ENCODE data around the gene ATP5ME. TPM values are rescaled to one million over a fixed set of nuclear protein-coding genes. Genes with fewer than 3 reads are reported as not detected.

ATP5ME gene
- total RNA-seq, 1 experiment from 2014 or later, result 425 TPM

DNA sequence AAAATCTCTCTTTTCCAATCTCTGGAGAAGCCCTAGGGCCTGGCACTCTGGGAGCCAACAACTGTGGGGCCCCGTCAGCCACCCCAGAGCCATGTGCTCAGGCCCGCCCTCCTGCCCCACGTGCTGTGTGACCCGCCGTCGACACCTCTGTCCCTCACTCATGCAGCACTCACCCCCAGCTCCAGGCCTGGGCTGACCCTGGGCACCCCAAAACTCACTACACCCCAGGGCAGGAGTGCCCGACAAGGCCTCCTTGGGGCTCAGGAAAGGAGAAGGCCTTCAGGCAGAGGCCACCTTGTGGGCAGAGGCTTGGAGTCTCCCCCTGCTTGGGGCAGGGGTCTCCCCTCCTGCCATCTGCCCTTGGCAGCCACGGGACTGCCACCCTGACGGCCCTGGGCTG, 6.0 kb upstream of the ATP5ME start:
- no peak overlapping the region for H4K91ac ChIP-seq (ENCODE audit: insufficient read length, low read depth, low read length)
- TF ChIP-seq, protein P1, sequence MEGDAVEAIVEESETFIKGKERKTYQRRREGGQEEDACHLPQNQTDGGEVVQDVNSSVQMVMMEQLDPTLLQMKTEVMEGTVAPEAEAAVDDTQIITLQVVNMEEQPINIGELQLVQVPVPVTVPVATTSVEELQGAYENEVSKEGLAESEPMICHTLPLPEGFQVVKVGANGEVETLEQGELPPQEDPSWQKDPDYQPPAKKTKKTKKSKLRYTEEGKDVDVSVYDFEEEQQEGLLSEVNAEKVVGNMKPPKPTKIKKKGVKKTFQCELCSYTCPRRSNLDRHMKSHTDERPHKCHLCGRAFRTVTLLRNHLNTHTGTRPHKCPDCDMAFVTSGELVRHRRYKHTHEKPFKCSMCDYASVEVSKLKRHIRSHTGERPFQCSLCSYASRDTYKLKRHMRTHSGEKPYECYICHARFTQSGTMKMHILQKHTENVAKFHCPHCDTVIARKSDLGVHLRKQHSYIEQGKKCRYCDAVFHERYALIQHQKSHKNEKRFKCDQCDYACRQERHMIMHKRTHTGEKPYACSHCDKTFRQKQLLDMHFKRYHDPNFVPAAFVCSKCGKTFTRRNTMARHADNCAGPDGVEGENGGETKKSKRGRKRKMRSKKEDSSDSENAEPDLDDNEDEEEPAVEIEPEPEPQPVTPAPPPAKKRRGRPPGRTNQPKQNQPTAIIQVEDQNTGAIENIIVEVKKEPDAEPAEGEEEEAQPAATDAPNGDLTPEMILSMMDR (conservative IDR thresholded peaks at IDR 0.05), result no peak
- H3K79me2 ChIP-seq (ENCODE audit: insufficient read depth, low read length), result no peaks in the 10 kb centered on the region
- no peaks in the 10 kb centered on the region for H3K4me1 ChIP-seq (ENCODE audit: insufficient read depth, low read length)
- H3T11ph ChIP-seq (ENCODE audit: low read length), result no peak overlapping the region
- Mint-ChIP-seq H3K4me3 (peak overlapping the region; percentile 54 to 75; a peak in 4 of 5 replicates), H3K27me3 (ENCODE audit: low read depth) (peaks cover 13% of the 10 kb centered on the region), H3K36me3 (ENCODE audit: insufficient read depth in 1 of 3, low read depth in 3 of 3) (no peaks in the 10 kb centered on the region; a peak in 2 of 7 replicates), H3K4me1 (peaks cover 2 to 20% of the 10 kb centered on the region in 2 experiments), H3K27ac (0 out of 7 replicates have a peak overlapping the region, but pooled peaks of 1 of the 3 experiments have one; percentile 62), H3K9me3 (no peaks in the 10 kb centered on the region)
- no peak overlapping the region for H2AFZ ChIP-seq (ENCODE audit: low read length)
- no peak overlapping the region for H4K5ac ChIP-seq (ENCODE audit: insufficient read length, low read depth, low read length)
- no peak overlapping the region for H2AK5ac ChIP-seq (ENCODE audit: insufficient read length, low read length)
- no peak overlapping the region for H4K8ac ChIP-seq (replicated peaks; ENCODE audit: insufficient read length, low read depth, low read length)
- peak; percentile 28 for DNase-seq
- no peak overlapping the region for H2BK5ac ChIP-seq (ENCODE audit: insufficient read length, low read length)
- no CpG with 5 or more reads among the region's 9 CpGs for WGBS (ENCODE audit: extremely low coverage, insufficient read length, low lambda C conversion rate)
- H3K4me2 ChIP-seq (ENCODE audit: insufficient read depth, insufficient read length, low read length), result peak overlapping the region; percentile 53
- H4K20me1 ChIP-seq (ENCODE audit: control insufficient read depth, insufficient read depth, insufficient read length), result no peaks in the 10 kb centered on the region
- H2BK120ac ChIP-seq (ENCODE audit: low read depth, low read length, poor library complexity, severe bottlenecking), result no peak overlapping the region
- no peaks in the 10 kb centered on the region for H3K27me3 ChIP-seq (ENCODE audit: insufficient read depth, low read length)
- no peak overlapping the region for H3K23ac ChIP-seq (ENCODE audit: insufficient read length, low read depth, low read length)
- no peaks in the 10 kb centered on the region for H3K9me3 ChIP-seq (ENCODE audit: control insufficient read depth, low read depth, low read length)
- H2BK20ac ChIP-seq (ENCODE audit: low read depth, low read length, poor library complexity, severe bottlenecking), result no peak overlapping the region
- no peak overlapping the region for H3K27ac ChIP-seq (ENCODE audit: insufficient read length, low read depth, low read length)
- H2BK15ac ChIP-seq (ENCODE audit: low read depth, low read length), result no peak overlapping the region
- no peak overlapping the region for H3K56ac ChIP-seq (ENCODE audit: insufficient read length, low read depth, low read length)
- peaks cover 7% of the 10 kb centered on the region for H3K23me2 ChIP-seq (ENCODE audit: insufficient read length, low read depth, low read length, poor library complexity, severe bottlenecking)
- H2BK12ac ChIP-seq (ENCODE audit: insufficient read length, low read depth, low read length), result no peak overlapping the region
- H3K79me1 ChIP-seq (ENCODE audit: insufficient read depth, low read depth, low read length, poor library complexity, severe bottlenecking), result no peaks in the 10 kb centered on the region
- H3K18ac ChIP-seq (ENCODE audit: insufficient read length, low read depth, low read length), result no peak overlapping the region
- no peak overlapping the region for H3K4ac ChIP-seq (ENCODE audit: low read depth, low read length)
- H3K9ac ChIP-seq (ENCODE audit: extremely low read depth, insufficient read length, low read length), result no peak overlapping the region
- no peak overlapping the region for H3K14ac ChIP-seq (ENCODE audit: insufficient read depth, low read length)

Measured in H9 (cell line).